ENCODE data around the gene TPT1.
"Not testable (repeated sequence)": the region's sequence is repeated elsewhere in the genome, so short reads cannot be mapped to it uniquely, and the experiment has no call there.

The TPT1 gene

DNA sequence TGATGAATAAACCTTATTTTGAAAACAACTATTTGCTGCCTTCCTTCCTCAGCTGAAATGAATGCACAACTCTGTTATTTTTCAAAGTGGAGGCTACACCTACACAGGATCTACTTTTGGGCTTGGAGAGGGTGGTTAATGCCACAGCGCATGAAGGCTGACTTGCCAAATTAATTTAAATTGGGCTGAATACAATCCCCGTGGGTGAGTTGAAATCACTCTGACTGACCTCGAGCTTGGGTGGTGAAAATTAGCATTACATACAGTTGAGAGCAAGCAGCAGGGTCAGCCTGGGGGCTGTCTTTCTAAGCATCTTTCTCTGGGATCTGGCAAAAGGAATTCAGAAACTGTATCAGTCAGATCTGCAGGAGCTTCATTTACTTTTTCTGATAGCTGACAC lies 38.5 kb downstream of the TPT1 start:
- no peak for DNase-seq (ENCODE audit: low read depth, low spot score)

DNA sequence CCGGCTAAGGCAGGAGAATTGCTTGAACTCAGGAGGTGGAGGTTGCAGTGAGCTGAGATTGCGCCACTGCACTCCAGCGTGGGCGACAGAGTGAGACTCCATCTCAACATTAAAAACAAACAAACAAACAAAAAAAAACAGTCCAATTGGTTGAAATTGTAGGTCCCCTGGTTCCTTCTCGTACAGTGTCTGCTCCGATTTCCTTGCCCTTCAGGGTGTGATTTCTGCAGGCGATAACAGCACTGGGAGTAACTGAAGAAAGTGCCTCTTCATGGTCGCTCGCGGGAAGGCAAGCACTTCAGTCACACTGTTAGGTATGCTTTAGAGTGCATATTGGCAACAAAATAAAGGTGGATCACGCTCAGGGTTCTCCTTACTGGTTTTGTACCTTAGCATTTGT lies 39.7 kb downstream of the TPT1 start:
- DNase-seq (ENCODE audit: low read depth, low spot score): no peak

DNA sequence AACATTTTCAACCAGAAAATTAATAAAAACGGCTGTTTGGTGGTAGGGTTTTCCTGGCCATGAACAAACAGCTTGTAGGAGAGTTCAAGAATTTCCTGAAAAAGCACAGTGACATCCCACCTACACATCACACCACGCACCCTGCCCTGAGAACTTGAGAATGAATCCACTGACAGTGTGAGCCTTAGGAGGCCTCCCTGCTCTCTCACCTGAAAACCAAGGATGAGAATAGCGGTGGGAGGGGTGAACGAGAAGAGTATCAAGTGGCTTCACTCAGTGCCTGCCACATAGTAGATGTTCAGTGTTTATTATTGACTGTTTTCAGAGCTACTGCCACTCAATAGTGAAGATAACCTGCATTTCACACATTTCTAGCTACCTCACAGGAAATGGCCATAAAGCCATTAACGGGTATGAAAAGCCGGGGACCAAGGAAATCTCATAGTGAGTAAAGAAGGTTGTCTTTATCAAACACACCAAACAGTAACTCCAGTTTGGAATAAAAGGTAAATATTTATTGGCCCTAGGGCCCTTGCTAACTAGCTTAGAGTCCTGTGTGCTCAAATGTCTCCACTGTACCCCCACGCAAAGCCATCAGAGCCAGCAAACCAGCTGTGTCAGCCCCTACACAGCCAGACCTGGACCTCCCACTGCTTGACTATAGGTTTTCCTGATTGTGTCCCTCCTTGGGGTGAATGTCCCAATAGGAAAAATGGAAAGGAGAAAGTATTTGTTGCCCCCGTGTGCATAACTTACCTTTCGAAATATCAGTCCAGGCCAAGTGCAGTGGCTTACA lies 40.6 kb downstream of the TPT1 start:
- no peak for DNase-seq (ENCODE audit: low read depth, low spot score)

DNA sequence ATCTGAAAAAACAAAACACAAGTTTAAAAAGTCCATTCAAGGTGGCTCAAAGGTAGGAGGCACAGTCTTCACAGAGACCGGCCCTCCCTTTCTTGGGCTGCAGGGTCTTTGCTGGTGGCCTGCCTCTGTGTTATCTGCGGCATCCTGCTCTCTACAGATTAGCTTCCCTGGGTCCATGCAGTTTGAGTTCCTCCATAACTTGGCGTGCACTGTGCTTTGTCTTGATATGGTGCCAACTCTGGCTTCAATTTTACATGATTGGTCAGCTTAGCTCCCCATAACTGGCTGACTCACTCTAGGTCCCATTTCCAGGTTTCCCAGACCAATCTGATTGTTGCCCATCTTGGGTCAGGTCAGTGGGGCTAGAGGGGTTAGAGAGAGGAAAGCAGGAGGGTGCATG lies 41.8 kb downstream of the TPT1 start:
- no peak for DNase-seq (ENCODE audit: low read depth, low spot score)

DNA sequence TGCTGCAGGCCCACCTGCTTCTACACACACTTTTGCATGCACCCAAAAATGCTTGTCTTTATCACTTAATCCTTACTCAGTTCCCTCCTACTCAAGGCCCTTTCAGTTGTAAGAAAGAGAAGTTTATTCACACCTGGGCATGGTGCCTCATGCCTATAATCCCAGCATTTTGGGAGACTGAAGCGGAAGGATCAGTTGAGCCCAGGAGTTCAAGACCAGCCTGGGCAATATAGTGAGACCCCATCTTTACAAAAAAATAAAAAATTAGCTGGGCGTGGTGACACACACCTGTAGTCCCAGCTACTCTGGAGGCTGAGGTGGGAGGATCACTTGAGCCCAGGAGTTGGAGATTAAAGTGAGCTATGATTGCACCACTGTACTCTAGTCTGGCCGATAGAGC lies 42.4 kb downstream of the TPT1 start:
- not testable (repeated sequence) for DNase-seq (ENCODE audit: low read depth, low spot score)

DNA sequence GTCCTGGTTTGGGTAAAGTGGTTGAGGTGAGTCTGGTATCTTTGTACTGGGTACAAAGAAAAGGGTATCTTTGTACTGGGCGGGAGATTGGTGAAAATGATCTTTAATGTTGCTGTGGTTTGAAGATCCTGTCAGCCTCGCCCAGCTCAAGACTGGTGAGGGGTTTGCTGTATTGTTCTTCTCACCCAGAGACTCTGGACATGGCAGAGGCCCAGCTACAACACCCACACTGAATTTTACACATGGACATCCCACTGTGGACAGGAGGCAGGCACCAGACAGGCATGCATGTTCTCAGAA lies 42.8 kb downstream of the TPT1 start:
- DNase-seq (ENCODE audit: low read depth, low spot score): no peak

DNA sequence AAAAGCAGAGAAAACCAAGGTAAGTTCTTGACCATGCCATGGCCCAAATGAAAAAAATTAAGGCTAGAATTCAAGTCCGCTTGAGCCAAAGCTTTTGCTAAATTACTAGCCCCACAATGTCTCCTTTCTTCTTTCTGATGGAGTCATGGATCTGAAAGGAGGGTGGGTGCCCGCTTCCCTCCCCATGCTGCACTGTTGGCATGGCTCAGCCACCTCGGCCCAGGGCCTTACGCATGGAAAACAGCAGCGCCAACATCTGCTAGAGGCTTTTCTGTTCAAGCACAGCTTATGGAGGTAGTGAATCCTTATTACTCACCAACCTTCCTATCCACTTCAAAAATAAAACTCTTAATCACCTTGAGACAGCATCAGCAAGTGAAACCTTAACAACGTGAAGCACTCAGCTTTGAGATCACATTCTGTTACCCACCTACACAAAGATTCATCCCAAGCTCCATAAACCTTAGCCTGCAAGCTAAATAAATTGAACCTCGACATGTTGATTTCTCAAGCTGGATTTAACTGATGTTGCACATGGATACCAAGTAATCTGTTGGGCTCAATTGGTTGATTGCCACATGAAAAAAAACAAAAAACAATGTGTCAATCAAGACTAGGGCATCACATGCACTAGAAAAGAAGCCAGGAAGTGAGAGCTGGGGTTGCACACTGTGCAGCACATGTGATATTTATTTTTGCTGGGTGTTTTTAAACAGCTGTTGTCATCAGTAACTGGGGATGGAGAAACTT lies 43.4 kb downstream of the TPT1 start:
- no peak for DNase-seq (ENCODE audit: low read depth, low spot score)

DNA sequence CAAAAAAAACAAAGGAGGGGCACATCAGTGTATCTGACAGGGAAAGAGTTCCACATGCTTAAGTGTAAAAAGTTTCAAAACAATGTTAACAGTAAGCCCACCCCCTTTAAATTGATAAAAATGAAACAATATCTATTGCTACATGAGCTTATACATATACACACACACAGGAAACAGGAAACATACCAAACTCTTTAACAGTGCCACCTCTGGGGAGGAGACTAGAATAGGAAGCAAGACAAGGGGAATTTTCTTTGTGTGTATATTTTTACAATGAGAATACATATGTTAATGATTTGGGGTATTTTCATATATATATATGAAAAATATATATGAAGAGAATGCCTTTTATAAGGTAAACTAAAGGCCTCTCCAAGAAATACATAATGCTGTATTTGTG lies 44.7 kb downstream of the TPT1 start:
- DNase-seq (ENCODE audit: low read depth, low spot score): no peak

DNA sequence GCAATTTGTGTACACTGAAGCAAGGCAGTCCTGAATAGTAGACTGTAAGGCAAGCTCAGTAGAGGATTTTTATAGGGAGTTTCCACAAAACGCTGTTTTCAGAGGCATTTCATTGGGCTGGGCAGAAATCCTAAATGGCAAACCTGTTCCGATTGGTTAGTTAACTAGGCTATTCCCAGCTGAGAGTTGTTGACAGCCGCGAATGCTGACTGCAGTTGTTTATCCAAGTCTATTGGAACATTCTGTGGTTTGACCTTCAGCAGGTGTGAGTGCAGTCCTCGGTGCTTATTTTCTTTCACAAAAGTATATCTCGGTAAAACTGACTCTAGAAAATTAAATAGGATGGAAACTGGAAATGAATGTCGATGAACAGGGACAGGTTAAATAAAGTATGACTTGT lies 45.4 kb downstream of the TPT1 start:
- no peak for DNase-seq (ENCODE audit: low read depth, low spot score)

DNA sequence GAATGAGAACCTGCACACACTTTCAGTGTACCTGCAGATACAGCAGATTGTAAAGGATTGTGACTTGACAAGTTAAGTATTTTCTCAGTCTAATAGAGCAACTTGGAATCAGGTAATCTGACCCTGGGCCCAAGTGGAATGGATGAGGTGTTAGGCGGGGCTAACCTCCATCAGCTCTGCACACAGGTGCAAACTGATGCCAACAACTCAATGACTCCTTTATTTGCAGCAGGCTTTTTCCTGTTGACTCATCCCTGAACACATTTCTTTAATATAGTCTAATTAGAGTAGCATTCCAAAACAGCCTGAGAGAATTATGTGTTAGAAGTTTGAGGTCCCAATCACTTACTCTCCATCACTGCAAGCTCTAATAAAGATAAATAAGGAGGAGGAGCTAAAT lies 48.8 kb downstream of the TPT1 start:
- DNase-seq (ENCODE audit: low read depth, low spot score): no peak

DNA sequence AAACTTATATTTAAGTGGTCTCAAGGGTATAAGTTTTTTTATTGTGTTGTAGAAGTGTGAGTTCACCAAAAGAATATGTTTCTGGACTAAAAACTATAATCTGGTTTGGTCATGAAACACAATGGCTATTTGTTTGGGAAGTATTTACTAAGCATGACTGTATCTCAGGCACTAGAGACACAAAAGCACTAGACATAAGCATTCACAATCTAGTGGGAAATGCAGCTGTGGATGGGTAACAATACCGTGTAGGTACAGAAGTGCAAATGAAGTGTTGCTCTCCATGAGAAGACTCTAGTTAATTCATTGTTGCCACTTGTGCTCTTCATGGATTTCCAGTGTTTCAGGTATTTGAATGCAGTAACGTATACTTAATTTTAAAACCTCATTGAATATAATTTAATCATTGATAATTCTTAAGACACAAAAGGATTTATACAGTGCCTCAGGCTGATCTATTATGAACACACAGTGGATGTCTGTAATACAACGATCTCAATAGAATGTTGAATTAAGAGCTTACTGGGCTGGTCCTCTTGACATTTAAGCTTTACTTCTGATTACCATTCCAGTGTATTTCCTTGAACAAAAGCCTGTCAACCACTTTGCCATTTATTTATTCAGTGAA lies 50.9 kb downstream of the TPT1 start:
- no peak for DNase-seq (ENCODE audit: low read depth, low spot score)

Data from iPS DF 19.7 (cell line).